Progenitor cell of endocrine pancreas (in vitro differentiated cells): ENCODE results near the gene NFAT5. TPM values are rescaled to one million over a fixed set of nuclear protein-coding genes. Genes with fewer than 3 reads are reported as not detected.

Experiments
- DNase-seq: peaks from one replicate; pipeline ENCODE4 v3.0.0; 2021; ENCODE audit warnings: low spot score; ENCODE audit not compliant: unreplicated experiment
- H3K27ac Mint-ChIP-seq: 2 replicates; pipeline ENCODE4 v1.8.0; 2021; ENCODE audit warnings: mild to moderate bottlenecking, moderate library complexity, mixed read lengths
- H3K27me3 Mint-ChIP-seq: 2 replicates; pipeline ENCODE4 v1.8.0; 2021; ENCODE audit warnings: mixed read lengths
- H3K36me3 Mint-ChIP-seq: 2 replicates; pipeline ENCODE4 v1.8.0; 2022; ENCODE audit warnings: mixed read lengths; ENCODE audit not compliant: insufficient read depth
- H3K4me1 Mint-ChIP-seq: 2 replicates; pipeline ENCODE4 v1.8.0; 2021; ENCODE audit warnings: low read depth, mixed read lengths
- H3K4me3 Mint-ChIP-seq: 2 replicates; pipeline ENCODE4 v1.8.0; 2021; ENCODE audit warnings: low read depth, mild to moderate bottlenecking, moderate library complexity, mixed read lengths
- H3K9me3 Mint-ChIP-seq: 2 replicates; pipeline ENCODE4 v1.8.0; 2021; ENCODE audit warnings: low read depth, mixed read lengths
- CTCF ChIP-seq: fragments of 200-600 bp; sonication (generic); IDR thresholded peaks from one replicate; pipeline ENCODE4 v1.5.0; 2021; ENCODE audit warnings: antibody characterized with exemption, mild to moderate bottlenecking; ENCODE audit not compliant: unreplicated experiment
- total RNA-seq: library from RNA; stranded (reverse); gene quantifications from 2 replicates; pipeline ENCODE4 v1.2.1, GENCODE V29; 2021

The NFAT5 gene
- total RNA-seq, 1 donor from 2014 or later = 41.2 TPM

- H3K27me3 Mint-ChIP-seq = peaks cover 3% of the 10 kb centered on the region
- H3K4me3 Mint-ChIP-seq = no peak overlapping the region
- H3K4me1 Mint-ChIP-seq = peaks cover 3% of the 10 kb centered on the region
- H3K27ac Mint-ChIP-seq = no peak overlapping the region
- no peak for TF ChIP-seq CTCF
- H3K36me3 Mint-ChIP-seq = no peaks in the 10 kb centered on the region
- DNase-seq = no peak
- no peaks in the 10 kb centered on the region for H3K9me3 Mint-ChIP-seq
Observed at GRCh38 chr16:69532641-69533455, 32.9 kb upstream of the NFAT5 start.

- no peak overlapping the region for H3K4me3 Mint-ChIP-seq
Observed at GRCh38 chr16:69534720-69535119, 31.0 kb upstream of the NFAT5 start.

GRCh38 chr16:69535123-69536050 lies 30.4 kb upstream of the NFAT5 start:
- H3K4me1 Mint-ChIP-seq = peaks cover 2% of the 10 kb centered on the region
- no peak for TF ChIP-seq CTCF
- DNase-seq = no peak
- no peaks in the 10 kb centered on the region for H3K36me3 Mint-ChIP-seq
- H3K4me3 Mint-ChIP-seq = no peak overlapping the region
- H3K9me3 Mint-ChIP-seq = no peaks in the 10 kb centered on the region
- H3K27ac Mint-ChIP-seq = no peak overlapping the region
- peaks cover 3% of the 10 kb centered on the region for H3K27me3 Mint-ChIP-seq

More at GRCh38 chr16:69534720-69535119, 31.0 kb upstream of the NFAT5 start:
- H3K27me3 Mint-ChIP-seq = peaks cover 3% of the 10 kb centered on the region
- no peaks in the 10 kb centered on the region for H3K36me3 Mint-ChIP-seq
- TF ChIP-seq CTCF = no peak
- no peaks in the 10 kb centered on the region for H3K9me3 Mint-ChIP-seq
- no peak overlapping the region for H3K27ac Mint-ChIP-seq
- no peak for DNase-seq
- H3K4me1 Mint-ChIP-seq = peaks cover 2% of the 10 kb centered on the region

GRCh38 chr16:69537706-69538080 lies 28.1 kb upstream of the NFAT5 start:
- Mint-ChIP-seq H3K27me3 (no peaks in the 10 kb centered on the region), H3K36me3 (no peaks in the 10 kb centered on the region), H3K27ac (no peak overlapping the region), H3K4me3 (no peak overlapping the region), H3K9me3 (no peaks in the 10 kb centered on the region), H3K4me1 (no peaks in the 10 kb centered on the region)
- DNase-seq = no peak
- TF ChIP-seq CTCF = no peak

- Mint-ChIP-seq H3K4me3 (no peak overlapping the region), H3K36me3 (no peaks in the 10 kb centered on the region), H3K9me3 (no peaks in the 10 kb centered on the region), H3K27ac (no peak overlapping the region), H3K4me1 (no peaks in the 10 kb centered on the region), H3K27me3 (no peaks in the 10 kb centered on the region)
- DNase-seq = no peak
- TF ChIP-seq CTCF = no peak
Observed at GRCh38 chr16:69538808-69539207, 27.0 kb upstream of the NFAT5 start.
